GM15510 (cell line): ENCODE results near the gene OR2AT4.

Source experiments
- POLR2A ChIP-seq: IDR thresholded peaks from 3 replicates; pipeline ENCODE4 v1.6.1; 2011; ENCODE audit warnings: borderline replicate concordance; ENCODE audit not compliant: insufficient read length; ENCODE audit errors: extremely low read depth

The OR2AT4 gene

DNA sequence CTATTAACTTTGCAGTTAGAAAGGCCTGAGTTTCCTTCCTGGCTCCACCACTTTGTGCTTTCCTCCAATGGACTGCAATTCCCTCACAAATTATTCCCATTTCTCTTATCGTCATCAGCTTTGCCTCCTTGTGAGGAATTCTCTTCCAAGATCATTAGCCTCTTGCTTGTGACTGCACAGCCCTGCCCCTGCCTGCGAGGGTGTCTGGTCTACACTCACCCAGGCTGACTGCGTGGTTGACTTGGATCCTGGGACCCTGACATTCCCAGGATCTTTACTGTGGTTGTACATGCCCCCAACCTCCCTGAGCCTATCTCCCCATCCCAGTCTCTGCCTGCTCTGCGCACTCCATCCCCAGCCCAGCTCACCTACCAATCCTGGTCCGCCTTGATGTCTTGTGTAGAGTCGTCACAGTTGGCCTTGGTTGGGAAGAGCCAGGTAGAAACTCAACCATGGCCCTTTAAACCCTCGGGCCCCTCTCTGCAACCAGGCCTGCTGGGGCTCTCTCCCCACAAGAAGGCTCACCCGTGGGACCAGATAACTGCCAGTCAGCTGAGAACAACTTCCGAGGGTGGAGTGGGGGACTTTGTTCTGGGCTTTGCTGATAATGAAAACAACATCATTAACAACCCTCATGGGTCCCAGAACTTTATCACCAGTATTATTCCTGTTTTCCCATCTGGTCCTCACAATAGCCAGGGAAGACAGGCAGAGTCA, at the start of gene OR2AT4:
Gene OR2AT4 (minus strand): TSS at position 421 of the 717 bp plus-strand sequence.
- TF ChIP-seq POLR2A: no peak

DNA sequence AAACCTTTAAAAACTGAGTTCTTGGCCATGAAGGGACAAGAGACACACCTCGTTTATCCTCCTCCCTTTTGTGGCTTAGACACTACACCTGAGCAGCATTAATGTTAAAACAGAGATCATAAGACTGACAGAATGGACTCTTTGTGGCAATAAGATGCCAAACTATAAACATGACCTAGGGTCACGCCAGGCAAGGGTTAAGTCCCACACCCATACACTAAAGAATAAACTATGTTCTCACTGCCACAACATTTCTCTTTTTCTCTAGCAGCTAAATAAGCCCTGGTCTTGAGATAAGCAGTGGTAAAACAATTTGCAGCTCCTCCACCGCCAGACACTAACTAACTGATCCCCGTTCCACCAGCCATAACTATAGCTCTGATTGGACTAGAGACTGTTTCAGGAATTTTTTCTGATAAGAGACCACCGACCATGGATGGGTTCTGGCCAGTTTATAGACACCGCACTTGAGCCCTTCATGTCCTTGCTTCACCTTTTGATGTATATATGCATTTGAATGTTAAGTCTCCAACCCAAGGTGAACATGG, 49.4 kb upstream of the OR2AT4 start:
- TF ChIP-seq POLR2A: no peak

DNA sequence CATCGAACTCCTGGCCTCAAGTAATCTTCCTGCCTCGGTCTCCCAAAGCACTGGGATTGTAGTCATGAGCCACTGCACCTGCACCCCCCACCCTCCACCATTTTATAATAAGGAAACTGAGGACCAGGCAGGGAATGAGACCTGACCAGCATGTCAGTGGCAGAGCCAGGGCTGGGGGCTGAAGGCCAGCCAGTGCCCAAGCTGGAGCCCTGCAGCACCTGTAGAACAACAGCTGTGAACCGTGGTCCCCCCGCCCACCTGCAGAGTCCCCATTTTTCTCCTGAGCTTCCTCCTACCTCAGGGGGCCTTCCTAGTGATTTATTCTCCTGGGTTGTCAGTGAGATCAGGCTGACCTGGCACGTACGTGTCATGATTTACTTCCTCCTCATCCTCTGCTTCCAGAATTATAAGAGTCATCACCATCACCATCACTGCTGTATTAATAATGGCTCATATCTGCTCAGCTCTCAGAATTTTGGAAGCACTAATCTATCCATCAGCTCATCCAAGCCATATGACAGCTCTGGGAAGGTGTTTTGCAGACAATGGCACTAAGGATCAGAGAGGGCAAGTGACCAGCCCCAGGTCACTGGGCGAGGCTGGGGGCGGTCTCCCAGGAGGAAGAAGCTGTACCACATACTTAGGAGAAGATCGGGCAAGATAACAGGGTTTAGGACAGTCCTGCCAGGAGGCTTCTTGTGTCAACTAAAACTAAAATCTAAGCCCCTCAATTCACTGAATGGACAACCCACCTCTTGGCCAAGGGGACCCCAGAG, 48.7 kb upstream of the OR2AT4 start:
- TF ChIP-seq POLR2A: no peak

DNA sequence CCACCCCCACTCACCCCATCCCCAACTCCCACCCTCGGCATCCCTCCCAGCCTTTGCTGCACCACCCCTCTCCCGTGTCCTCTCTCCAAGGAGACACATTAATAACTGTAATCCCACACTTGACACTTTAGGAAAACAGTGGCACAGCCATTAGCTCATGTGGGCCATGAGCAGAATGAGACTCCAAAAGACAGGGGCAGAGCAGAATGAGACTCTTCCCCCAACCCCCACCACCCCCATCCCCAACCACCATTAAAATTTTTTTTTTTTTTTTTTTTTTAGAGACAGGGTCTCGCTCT, 48.0 kb upstream of the OR2AT4 start:
- no peak for TF ChIP-seq POLR2A

DNA sequence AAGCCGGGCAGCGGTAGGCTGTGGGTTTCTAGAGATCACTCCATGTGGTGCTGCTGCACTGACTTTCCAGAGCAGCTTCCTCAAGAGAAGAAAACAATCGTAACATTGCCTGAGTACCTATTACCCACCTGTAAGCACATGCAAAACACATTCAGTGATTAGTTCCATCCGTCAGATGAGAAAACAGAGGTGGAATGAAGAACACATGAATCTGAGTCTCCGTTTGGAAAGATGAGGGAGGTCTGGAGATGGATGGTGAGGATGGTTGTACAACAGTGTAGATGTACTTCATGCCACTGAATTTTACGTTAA, 46.7 kb upstream of the OR2AT4 start:
- TF ChIP-seq POLR2A: no peak

DNA sequence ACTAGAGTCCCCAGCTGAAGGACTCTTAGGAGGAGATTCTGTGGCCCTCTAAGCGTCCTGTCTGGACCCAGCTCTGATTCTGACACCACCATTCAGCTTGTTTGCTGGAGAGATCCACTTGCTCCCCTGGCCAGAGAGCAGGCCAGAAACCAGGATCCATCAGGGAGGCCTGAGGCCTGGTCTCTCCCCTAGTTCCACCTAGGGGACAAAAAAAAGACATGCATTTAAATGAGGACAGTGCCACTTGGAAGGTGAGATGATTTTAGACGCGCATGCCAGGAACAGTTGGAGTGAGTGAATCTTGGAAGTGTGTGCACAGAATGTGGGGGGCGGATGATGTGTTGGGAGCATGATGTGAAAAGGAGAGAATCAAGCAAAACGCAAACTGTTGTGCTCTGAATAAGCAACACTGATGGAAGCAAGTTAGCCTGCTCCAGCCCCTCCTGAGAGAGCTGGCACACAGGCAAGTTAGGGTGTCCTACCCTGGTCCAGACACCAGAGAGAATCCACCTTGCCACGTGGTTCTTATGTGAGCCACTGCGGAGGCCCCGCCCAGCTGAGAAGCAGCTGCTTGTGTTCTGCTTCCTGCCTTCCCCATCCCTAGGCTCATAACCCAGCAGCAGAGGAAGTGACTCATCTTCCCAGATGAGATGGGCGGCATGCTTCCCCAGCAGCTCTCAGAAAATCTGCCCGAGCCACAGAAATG, 46.2 kb upstream of the OR2AT4 start:
- no peak for TF ChIP-seq POLR2A

DNA sequence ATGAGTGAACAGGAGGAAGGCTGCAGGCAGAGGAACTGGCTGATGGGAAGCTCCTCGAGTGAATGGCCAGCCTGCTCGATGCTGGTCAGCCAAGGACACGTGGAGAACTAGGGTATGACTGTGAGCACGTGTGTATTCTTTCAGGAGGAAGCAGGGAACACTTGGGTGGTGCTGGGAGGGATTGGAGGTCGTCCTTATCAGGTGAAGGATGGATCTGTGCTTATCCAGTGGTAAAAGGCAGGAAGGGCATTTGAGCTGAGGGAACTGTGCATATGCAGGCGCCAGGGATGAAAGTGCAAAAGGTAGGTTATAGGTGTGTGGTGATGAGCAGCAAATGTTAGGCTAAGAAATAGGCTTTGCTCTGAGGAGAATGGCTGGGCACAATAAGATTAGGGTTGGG, 44.5 kb upstream of the OR2AT4 start:
- TF ChIP-seq POLR2A: no peak

DNA sequence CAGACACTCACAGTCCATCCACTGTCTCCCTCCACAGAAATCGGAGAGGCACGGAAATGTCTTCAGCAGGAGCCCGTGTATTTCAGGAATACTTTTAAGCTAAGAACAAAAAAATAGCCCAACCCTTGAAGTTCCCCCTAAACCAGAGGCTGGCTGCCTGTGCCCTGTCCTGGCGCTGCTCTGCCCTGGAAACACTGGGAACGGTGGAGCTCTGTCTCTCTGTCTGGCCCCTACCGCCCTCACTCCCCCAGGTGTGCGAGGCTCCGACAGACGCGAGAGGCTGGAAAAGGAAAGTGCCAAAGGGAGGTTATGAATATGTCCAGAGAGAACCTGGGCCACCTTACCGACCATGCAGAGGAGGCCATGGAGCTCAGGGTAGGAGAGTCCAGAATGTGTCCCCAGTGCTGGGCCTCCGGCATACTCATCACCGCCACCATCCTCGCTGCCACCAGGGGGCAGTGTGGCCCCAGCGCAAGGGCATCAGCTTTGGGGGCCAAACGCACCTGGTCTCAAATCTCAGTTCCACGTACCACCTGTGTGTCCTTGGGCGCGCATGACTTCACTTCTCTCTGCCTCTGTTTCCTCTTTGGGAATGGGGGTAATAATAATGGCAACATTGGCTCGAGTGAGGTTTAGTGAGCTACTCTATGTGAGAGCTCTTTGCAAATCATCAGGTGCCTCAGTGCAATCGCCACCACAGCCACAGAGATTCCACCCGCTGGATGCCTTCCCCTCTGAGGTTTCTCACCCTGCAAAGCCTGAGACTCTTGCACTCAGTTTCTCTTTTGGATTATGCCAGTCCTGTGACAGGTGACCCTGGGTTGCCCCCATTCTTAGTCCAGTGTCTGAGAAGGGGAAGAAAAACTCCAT, 43.8 kb upstream of the OR2AT4 start:
- no peak for TF ChIP-seq POLR2A

DNA sequence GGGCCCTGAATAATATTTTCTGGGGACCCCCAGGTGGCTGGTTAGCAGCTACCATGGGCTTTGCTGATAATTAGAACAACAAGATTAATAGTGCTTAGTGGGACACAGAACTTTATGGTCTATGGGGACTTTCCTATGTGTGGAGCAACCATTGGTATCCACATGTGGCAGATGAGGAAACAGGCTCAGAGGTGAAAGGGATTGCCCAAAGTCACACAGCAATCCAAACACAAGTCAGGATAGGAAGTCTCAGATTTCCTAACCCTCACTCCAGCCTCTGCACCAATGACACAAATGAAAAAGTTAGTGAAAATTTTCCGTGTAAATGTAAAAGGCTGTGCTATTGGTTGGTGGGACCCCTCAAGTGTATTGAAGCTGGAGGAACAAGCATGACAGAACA, 39.0 kb upstream of the OR2AT4 start:
- TF ChIP-seq POLR2A: no peak

DNA sequence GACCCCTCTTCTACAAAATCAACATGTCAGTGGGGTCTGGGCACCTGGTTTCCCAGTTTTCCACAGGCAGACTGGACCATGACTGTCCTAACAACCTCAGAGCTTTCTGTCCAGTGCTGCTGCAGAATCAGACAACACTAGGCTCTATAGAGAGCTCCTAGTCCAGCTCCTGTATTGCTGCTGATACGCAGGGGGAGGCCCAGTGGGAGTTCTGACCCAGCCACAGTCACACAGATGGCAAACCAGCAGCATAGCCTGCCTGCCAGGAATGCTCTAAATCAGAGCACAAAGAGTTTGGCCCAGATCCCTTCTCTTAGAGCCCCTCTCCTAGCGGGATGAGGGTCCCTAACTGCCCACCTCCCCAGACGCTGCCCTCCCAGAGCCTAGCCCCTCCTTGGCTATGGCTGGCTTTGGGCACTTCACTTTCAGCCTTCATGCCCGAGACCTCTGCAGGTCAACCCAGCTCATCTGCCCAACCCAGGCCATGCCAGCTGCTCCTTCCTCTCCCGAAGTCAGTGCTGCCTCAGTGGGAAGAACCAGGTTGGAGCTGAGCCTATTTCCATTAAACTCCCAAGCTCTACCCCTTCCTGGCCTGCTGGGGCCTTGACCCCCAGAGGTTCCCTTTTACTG, 38.5 kb upstream of the OR2AT4 start:
- TF ChIP-seq POLR2A: no peak

DNA sequence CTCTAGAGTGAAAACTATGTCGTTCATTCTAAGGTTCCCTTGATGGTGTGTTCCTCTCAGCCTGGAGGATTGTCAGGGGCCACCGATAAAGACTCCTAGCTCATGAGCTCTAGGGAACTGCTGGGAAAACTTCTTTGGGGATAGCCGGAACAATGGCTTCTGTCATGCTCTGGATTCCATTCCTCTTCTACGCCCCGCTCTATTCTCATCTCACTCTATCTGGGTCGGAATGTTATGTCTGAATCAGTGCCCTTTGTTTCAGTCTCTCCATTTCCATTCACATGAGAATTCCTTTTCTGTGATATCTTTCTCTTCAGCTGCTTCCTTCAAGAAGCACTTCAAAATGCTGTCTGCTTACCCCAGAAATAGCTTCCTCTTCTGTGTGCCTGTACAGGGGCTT, 37.3 kb upstream of the OR2AT4 start:
- no peak for TF ChIP-seq POLR2A

DNA sequence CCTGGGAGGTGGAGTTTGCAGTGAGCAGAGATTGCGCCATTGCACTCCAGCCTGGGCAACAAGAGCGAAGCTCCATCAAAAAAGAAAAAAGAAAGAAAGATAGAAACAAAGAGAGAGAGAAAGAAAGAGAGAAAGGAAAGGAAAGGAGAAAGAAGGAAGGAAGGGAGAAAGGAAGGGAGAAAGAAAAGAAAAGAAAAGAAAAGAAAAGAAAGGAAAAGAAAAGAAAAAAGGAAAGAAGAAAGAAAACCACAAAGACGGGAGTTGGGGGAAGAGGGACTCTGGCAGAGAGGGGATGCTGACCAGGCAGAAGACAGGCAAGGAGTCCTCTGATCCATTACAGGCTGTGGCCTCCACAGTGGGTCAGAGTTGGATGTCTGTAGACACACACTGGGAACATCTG, 35.4 kb upstream of the OR2AT4 start:
- TF ChIP-seq POLR2A: no peak

DNA sequence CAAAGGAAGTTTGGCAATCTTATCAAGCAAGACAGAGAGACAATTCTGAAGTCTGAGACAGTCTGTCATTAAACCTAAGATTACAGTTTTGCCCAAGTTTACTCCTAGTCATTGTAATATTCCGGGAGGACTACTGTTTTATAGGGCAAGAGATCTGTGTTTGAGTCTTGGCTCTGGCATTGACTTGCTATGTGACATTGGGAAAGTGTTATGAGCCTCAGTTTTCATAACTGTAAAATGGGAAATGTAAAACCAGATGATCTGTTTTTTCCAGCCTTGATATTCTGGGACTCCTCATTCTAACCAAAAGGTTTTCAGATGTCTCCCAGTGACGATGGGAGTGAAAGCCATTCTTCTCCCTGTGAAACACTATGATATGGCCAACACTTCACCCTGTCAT, 29.9 kb upstream of the OR2AT4 start:
- TF ChIP-seq POLR2A: no peak

DNA sequence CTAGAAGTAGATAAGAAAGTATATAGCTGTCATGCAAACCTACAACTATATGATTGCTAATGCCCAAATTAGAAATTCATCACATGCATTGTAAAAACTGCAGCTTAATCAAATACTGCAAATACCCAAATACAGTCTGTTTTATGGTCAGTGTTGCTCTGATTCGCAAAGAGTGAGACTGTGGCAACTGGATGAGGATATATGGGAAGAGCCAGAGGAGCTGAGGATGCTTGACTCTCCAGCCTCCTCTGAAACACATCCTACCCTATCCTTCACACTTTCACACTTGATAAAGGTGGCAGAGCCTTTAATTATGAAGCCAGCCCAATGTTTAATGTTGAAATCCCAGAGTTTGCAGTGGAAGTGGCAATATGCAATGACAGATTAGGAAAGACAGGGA, 21.9 kb upstream of the OR2AT4 start:
- no peak for TF ChIP-seq POLR2A
